ENCODE results near the gene PCBP3.

Gene PCBP3

DNA sequence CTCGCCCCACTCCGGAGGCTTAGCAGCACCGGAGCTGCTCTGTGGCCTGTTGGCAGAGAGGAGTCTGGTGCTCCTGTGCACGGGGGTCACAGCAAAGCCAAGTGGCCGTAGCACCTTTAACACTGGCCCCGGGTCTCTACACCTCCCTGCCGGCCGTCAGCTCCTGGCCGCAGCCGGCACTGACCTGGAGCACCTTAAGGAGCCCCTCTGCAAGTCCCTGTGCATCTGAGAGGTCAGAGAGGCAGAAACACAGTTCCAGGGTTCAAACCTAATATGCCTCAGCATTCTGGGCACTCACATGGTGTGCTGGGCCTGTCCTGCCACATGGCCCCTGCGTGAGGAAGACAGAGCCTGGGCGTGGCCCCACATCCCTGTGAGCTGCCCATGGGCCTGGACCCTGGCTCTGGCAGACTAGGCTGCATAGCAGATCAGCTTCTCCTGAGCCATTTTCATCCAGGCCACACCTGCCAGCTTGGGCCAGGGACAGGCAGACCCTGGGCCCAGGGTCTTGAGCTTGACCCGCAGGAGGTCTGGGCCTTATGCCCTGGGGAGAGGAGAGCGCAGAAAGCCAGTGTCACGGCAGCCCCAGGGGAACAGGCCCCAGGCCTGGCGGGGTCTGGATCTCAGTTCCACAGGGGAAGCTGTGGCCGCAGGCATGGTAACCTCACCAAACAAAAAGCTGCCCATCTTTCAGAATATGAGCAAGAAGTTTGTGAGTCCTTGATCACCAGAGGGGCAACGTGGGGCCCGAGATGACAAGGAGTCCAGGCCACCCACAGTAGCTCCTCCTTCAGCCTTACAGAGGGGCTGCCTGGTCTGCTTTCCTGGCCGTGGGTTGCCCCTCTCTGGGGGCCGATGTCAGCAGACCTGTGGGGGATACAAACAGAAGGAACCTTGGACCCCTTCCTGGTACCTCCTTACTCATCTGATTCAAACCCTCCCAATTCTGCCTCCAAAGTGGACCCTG lies 192.1 kb downstream of the PCBP3 start:
- no peak overlapping the region for H3K4me3 ChIP-seq (ENCODE audit: control insufficient read depth in 1 of 7, extremely low read depth in 1 of 7, insufficient read depth in 4 of 7, low read depth in 2 of 7, low read length in 6 of 7)
- peaks cover 0 to 10% (median 2%) of the 10 kb centered on the region in 5 experiments for H3K9me3 ChIP-seq (ENCODE audit: control extremely low read depth in 1 of 5, control insufficient read depth in 4 of 5, insufficient read depth in 2 of 5, low read depth in 1 of 5, low read length in 4 of 5)
- no peak for DNase-seq
- ChIA-PET POLR2A (no interaction called here), CTCF (interaction anchor here (1.2 to 1.5 kb wide), 3 partner anchors 14 to 45 kb away, joined by 3 to 4 read pairs (median 3); no protein-coding TSS in a partner anchor)
- no peaks in the 10 kb centered on the region for H3K27me3 ChIP-seq (replicated peaks in 2 of 5; ENCODE audit: control insufficient read depth in 4 of 5, insufficient read depth in 5 of 5, low read length in 4 of 5)
- no peaks in the 10 kb centered on the region for H3K4me1 ChIP-seq (ENCODE audit: control extremely low read depth in 1 of 4, control insufficient read depth in 4 of 4, insufficient read depth in 4 of 4, low read length in 3 of 4)
- WGBS (ENCODE audit: insufficient coverage), result 96% methylated on average over 18 of the region's 21 CpGs
- no peaks in the 10 kb centered on the region for H3K36me3 ChIP-seq (ENCODE audit: control insufficient read depth in 4 of 4, insufficient read depth in 4 of 4, low read length in 3 of 4)
- H3K27ac ChIP-seq (ENCODE audit: insufficient read depth in 1 of 2, low read depth in 1 of 2, low read length in 2 of 2, poor library complexity in 1 of 2, severe bottlenecking in 2 of 2), result no peak overlapping the region

DNA sequence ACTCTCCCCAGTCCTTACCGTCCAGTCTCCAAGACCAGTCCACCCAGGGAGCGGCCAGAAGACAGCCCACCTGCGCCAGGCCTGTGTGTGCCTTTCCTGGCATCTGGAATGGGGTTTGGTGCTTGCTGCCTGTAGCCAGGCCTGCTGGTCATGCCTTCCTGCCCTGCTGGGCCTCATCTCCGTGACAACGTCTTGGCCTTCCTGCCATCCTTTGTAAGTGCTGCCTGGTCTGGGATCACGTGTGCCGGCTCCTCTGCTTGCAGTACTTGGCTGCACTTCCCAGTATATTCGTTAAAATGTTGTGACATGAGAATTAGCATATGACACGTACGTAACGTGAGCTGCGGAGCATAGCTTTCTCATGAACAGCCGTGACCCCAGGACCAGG lies 192.7 kb downstream of the PCBP3 start:
- POLR2A ChIA-PET, result no interaction called here
- DNase-seq, result no peak
- no peaks in the 10 kb centered on the region for H3K27me3 ChIP-seq (replicated peaks in 2 of 5; ENCODE audit: control insufficient read depth in 4 of 5, insufficient read depth in 5 of 5, low read length in 4 of 5)
- H3K4me3 ChIP-seq (ENCODE audit: control insufficient read depth in 1 of 7, extremely low read depth in 1 of 7, insufficient read depth in 4 of 7, low read depth in 2 of 7, low read length in 6 of 7), result no peak overlapping the region
- no peaks in the 10 kb centered on the region for H3K4me1 ChIP-seq (ENCODE audit: control extremely low read depth in 1 of 4, control insufficient read depth in 4 of 4, insufficient read depth in 4 of 4, low read length in 3 of 4)
- no peaks in the 10 kb centered on the region for H3K36me3 ChIP-seq (ENCODE audit: control insufficient read depth in 4 of 4, insufficient read depth in 4 of 4, low read length in 3 of 4)
- H3K9me3 ChIP-seq (ENCODE audit: control extremely low read depth in 1 of 5, control insufficient read depth in 4 of 5, insufficient read depth in 2 of 5, low read depth in 1 of 5, low read length in 4 of 5), result peaks cover 0 to 15% (median 8%) of the 10 kb centered on the region in 5 experiments
- CTCF ChIA-PET, result interaction anchor here (1.2 to 1.5 kb wide), 3 partner anchors 14 to 44 kb away, joined by 3 to 4 read pairs (median 3); no protein-coding TSS in a partner anchor
- no peak overlapping the region for H3K27ac ChIP-seq (ENCODE audit: insufficient read depth in 1 of 2, low read depth in 1 of 2, low read length in 2 of 2, poor library complexity in 1 of 2, severe bottlenecking in 2 of 2)
- WGBS (ENCODE audit: insufficient coverage), result 97% methylated on average over 13 of the region's 13 CpGs

DNA sequence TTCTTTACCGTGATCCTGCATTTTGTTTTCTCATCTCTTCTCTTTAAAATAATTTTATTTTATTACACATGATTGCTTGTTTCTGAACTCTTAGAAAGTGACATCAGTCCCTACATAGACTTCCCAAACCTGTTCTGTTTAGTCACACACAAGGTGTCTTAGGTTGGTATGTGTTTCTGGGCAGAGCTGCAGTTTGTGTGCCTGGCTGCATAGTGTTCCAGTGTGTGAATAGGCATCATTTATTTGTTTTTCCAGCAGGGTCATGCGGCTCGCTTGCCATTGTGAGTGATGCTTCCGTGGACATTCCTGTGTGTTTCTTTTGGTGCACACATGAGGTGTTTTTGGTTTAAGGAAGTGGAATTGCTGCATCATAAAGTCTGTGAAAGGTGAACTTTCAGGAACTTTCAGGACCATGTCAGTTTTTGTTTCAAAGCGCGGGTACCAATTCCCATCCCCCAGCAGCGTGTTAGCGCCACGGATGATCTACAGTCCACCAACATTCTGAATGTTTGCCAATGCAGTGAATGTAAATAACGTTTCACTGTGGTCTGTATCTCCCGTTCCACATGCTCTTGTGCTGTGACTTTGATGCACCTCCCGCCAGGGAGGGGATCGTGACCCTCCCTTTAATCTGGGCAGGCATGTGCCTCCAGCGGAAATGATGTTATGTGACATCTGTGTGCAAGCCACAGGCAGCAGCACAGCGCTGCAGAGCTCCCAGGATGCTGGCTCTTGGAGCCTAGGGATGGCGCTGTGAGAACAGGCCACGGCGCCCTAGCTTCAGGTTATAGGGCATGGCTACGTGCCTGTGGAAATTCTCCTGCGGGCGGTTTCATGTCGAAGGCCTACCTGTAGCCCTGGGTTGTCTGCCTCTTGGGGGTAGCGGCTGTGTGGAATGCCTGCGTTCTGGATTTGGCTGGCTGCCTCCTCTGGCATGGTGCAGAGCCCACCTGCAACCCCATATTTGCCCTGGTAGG lies 193.5 kb downstream of the PCBP3 start:
- WGBS (ENCODE audit: insufficient coverage), result 92% methylated on average over 23 of the region's 24 CpGs
- H3K4me1 ChIP-seq (ENCODE audit: control extremely low read depth in 1 of 4, control insufficient read depth in 4 of 4, insufficient read depth in 4 of 4, low read length in 3 of 4), result no peaks in the 10 kb centered on the region
- H3K4me3 ChIP-seq (ENCODE audit: control insufficient read depth in 1 of 7, extremely low read depth in 1 of 7, insufficient read depth in 4 of 7, low read depth in 2 of 7, low read length in 6 of 7), result no peak overlapping the region
- no peaks in the 10 kb centered on the region for H3K27me3 ChIP-seq (replicated peaks in 2 of 5; ENCODE audit: control insufficient read depth in 4 of 5, insufficient read depth in 5 of 5, low read length in 4 of 5)
- DNase-seq, result peak in 1 of 3 donors; percentile 21
- H3K9me3 ChIP-seq (ENCODE audit: control extremely low read depth in 1 of 5, control insufficient read depth in 4 of 5, insufficient read depth in 2 of 5, low read depth in 1 of 5, low read length in 4 of 5), result peaks cover 0 to 15% (median 12%) of the 10 kb centered on the region in 5 experiments
- ChIA-PET CTCF (interaction anchor here (1.3 to 1.5 kb wide), 2 partner anchors 17 to 44 kb away, joined by 3 to 4 read pairs; no protein-coding TSS in a partner anchor), POLR2A (no interaction called here)
- no peaks in the 10 kb centered on the region for H3K36me3 ChIP-seq (ENCODE audit: control insufficient read depth in 4 of 4, insufficient read depth in 4 of 4, low read length in 3 of 4)
- H3K27ac ChIP-seq (ENCODE audit: insufficient read depth in 1 of 2, low read depth in 1 of 2, low read length in 2 of 2, poor library complexity in 1 of 2, severe bottlenecking in 2 of 2), result no peak overlapping the region

DNA sequence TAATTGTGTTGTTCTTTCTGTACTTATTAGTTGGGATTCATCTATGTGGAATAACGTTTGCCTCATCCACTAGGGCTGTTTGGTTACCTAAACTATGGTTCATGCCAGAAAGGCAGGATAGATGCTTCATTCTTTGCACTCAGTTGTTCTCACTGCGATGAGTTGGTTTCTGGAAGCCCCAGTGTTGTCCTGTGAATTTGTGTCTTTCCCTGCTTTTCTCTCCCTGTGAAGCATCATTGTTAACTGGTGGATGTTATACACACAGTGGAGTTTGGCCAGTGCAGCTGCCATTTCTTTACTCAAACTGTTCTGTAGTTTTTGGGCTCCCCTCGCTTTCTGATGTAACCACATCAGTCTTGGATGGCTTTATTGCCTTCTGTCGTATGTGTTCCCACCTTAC lies 194.4 kb downstream of the PCBP3 start:
- 86% methylated on average over 2 of the region's 4 CpGs for WGBS (ENCODE audit: insufficient coverage)
- Histone ChIP-seq H3K36me3 (ENCODE audit: control insufficient read depth in 4 of 4, insufficient read depth in 4 of 4, low read length in 3 of 4) (no peaks in the 10 kb centered on the region), H3K27me3 (replicated peaks in 2 of 5; ENCODE audit: control insufficient read depth in 4 of 5, insufficient read depth in 5 of 5, low read length in 4 of 5) (no peaks in the 10 kb centered on the region), H3K9me3 (ENCODE audit: control extremely low read depth in 1 of 5, control insufficient read depth in 4 of 5, insufficient read depth in 2 of 5, low read depth in 1 of 5, low read length in 4 of 5) (peaks cover 0 to 13% (median 6%) of the 10 kb centered on the region in 5 experiments), H3K27ac (ENCODE audit: insufficient read depth in 1 of 2, low read depth in 1 of 2, low read length in 2 of 2, poor library complexity in 1 of 2, severe bottlenecking in 2 of 2) (no peak overlapping the region), H3K4me1 (ENCODE audit: control extremely low read depth in 1 of 4, control insufficient read depth in 4 of 4, insufficient read depth in 4 of 4, low read length in 3 of 4) (no peaks in the 10 kb centered on the region), H3K4me3 (ENCODE audit: control insufficient read depth in 1 of 7, extremely low read depth in 1 of 7, insufficient read depth in 4 of 7, low read depth in 2 of 7, low read length in 6 of 7) (no peak overlapping the region)
- ChIA-PET CTCF (no interaction called here), POLR2A (no interaction called here)
- no peak for DNase-seq

DNA sequence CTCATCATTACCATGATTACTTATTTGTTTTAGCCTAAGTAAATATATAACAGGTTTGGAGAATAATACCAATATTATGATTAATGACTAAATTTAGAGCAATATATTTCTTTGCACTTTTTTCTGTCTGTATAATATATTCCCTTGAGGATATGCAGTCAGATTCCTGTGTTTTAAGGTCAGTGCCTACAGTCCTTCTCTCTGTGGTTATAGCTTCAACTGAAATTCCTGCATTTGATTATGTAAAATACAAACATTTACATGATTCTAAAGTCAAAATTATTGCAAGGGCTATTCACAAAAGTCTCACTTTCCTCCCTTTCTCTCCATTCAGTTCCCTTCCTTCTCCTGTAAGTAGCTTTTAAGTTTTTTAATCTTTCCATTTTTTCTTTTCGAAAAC lies 195.1 kb downstream of the PCBP3 start:
- no CpG with 5 or more reads among the region's 1 CpG for WGBS (ENCODE audit: insufficient coverage)
- POLR2A ChIA-PET, result no interaction called here
- no peak for DNase-seq
- Histone ChIP-seq H3K4me1 (ENCODE audit: control extremely low read depth in 1 of 4, control insufficient read depth in 4 of 4, insufficient read depth in 4 of 4, low read length in 3 of 4) (no peaks in the 10 kb centered on the region), H3K9me3 (ENCODE audit: control extremely low read depth in 1 of 5, control insufficient read depth in 4 of 5, insufficient read depth in 2 of 5, low read depth in 1 of 5, low read length in 4 of 5) (peaks cover 0 to 13% (median 6%) of the 10 kb centered on the region in 5 experiments), H3K27ac (ENCODE audit: insufficient read depth in 1 of 2, low read depth in 1 of 2, low read length in 2 of 2, poor library complexity in 1 of 2, severe bottlenecking in 2 of 2) (no peak overlapping the region), H3K36me3 (ENCODE audit: control insufficient read depth in 4 of 4, insufficient read depth in 4 of 4, low read length in 3 of 4) (no peaks in the 10 kb centered on the region), H3K27me3 (replicated peaks in 2 of 5; ENCODE audit: control insufficient read depth in 4 of 5, insufficient read depth in 5 of 5, low read length in 4 of 5) (no peaks in the 10 kb centered on the region), H3K4me3 (ENCODE audit: control insufficient read depth in 1 of 7, extremely low read depth in 1 of 7, insufficient read depth in 4 of 7, low read depth in 2 of 7, low read length in 6 of 7) (no peak overlapping the region)
- CTCF ChIA-PET, result no interaction called here

DNA sequence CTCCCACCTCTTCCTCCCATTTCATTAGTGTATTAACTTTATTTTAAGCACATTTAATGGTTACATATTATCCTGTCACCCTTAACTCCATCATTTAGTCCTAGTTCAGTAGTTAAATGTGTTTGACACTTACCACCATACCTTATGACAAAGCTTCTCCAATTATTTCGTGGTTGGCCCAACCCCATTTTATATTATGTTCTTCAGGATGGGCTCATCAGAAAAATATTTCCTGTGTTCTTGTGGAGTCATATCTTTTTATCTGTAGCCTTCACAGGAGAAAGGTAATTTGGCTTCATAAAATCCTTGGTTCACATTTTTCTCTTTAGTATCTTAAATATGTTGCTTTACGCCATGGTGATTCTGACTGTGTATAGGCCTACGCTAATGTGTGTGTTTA lies 195.7 kb downstream of the PCBP3 start:
- DNase-seq, result no peak
- H3K27me3 ChIP-seq (replicated peaks in 2 of 5; ENCODE audit: control insufficient read depth in 4 of 5, insufficient read depth in 5 of 5, low read length in 4 of 5), result no peaks in the 10 kb centered on the region
- ChIA-PET CTCF (no interaction called here), POLR2A (no interaction called here)
- H3K4me1 ChIP-seq (ENCODE audit: control extremely low read depth in 1 of 4, control insufficient read depth in 4 of 4, insufficient read depth in 4 of 4, low read length in 3 of 4), result no peaks in the 10 kb centered on the region
- no peak overlapping the region for H3K27ac ChIP-seq (ENCODE audit: insufficient read depth in 1 of 2, low read depth in 1 of 2, low read length in 2 of 2, poor library complexity in 1 of 2, severe bottlenecking in 2 of 2)
- peaks cover 0 to 13% (median 6%) of the 10 kb centered on the region in 5 experiments for H3K9me3 ChIP-seq (ENCODE audit: control extremely low read depth in 1 of 5, control insufficient read depth in 4 of 5, insufficient read depth in 2 of 5, low read depth in 1 of 5, low read length in 4 of 5)
- no CpG with 5 or more reads among the region's 3 CpGs for WGBS (ENCODE audit: insufficient coverage)
- H3K36me3 ChIP-seq (ENCODE audit: control insufficient read depth in 4 of 4, insufficient read depth in 4 of 4, low read length in 3 of 4), result no peaks in the 10 kb centered on the region
- H3K4me3 ChIP-seq (ENCODE audit: control insufficient read depth in 1 of 7, extremely low read depth in 1 of 7, insufficient read depth in 4 of 7, low read depth in 2 of 7, low read length in 6 of 7), result no peak overlapping the region

Measured in common myeloid progenitor, CD34-positive (primary cell).